Measurements from ENCODE around the gene DGKG.

DNA sequence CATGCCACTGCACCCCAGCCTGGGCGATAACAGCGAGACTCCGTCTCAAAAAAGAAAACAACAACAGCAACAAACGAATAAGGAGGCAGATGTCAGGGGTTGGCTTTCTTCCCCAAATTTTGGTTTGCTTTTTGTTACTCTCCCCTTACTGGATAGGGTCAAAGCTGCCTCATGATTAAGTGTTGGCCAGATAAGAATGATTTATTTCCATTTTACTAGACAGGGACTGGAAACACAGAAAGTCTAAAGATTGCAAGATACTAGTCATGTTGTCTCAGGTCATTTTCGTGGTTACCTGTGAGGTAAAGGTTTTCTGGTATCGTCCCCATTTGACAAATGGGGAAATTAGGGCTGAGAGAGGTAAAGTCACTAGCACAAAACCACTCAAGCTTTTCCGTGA, 234.6 kb downstream of the DGKG start:
- TF ChIP-seq POLR2AphosphoS5 (IDR thresholded peaks at IDR 0.05; ENCODE audit: borderline replicate concordance, low read depth, low read length) = no peak
- no peak for TF ChIP-seq EZH2 (IDR thresholded peaks at IDR 0.05)
- TF ChIP-seq FOXP2 (optimal IDR thresholded peaks at IDR 0.05; ENCODE audit: control extremely low read depth, extremely low read length, insufficient read depth) = no peak

All from SK-N-MC (cell line).